Glomerular visceral epithelial cell (primary cell): Measurements from ENCODE around the gene YES1.
"Not testable (repeated sequence)": the region's sequence is repeated elsewhere in the genome, so short reads cannot be mapped to it uniquely, and the experiment has no call there.

Experiments
- DNase-seq: peaks from one replicate; pipeline ENCODE4 v3.0.0-alpha.2; 2016; ENCODE audit errors: extremely low spot score

The YES1 gene

DNA sequence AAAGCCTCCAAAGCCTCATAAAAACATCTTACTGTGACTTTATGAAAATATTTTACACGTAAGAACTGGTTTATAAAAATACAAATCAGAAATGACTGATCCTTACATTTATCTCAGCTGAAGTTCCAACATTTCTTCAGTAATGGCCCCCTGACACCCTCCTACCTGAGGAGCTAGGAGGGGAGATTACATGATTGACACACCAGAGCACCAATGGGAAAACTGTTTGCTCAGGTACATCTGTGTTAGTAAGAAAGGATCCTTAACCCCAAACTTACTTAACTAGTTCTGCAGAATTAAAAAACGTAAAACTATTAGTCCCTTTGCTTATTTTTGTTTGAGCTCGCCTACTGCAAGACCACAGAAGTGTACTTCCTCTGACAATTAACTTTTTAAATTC, 126.6 kb downstream of the YES1 start:
- DNase-seq = no peak

DNA sequence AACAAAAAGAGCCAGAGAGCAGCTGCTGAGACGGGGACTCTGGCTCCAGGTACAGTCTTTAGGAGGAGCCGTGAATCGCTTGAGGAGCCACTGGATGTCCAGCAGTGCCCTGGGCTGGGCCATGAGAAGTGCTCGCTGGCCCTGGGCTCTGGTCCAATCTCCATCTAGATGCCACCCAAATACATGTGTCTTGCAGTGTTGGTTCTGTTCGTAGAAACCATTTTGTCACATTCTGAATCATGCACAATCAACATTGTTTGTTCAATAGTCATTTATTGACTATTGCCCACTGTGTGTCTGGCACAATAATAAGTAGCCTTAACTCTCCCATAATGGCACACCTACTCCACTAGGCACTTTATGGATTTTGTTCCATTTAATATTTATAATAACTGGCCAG, 128.5 kb downstream of the YES1 start:
- no peak for DNase-seq

DNA sequence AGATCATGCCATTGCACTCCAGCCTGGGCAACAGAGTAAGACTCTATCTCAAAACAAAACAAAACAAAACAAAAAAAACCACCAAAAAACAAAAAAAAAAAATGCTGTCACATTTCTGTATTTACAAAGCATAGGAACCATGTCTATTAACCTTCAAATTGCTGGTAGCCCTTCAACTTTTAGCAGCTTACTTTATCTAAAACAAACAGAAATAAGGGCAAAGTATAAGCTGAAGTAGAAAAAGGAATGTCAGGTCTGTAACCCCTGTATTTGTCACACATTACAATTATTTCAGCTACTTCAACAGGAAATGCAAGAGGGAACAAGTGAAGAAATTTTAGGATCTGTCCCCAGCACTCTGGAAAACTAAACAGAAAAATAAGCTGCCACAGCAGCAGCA, 129.2 kb downstream of the YES1 start:
- no peak for DNase-seq

- DNase-seq = not testable (repeated sequence)
Measured at GRCh38 chr18:682416-682815, 129.6 kb downstream of the YES1 start.

DNA sequence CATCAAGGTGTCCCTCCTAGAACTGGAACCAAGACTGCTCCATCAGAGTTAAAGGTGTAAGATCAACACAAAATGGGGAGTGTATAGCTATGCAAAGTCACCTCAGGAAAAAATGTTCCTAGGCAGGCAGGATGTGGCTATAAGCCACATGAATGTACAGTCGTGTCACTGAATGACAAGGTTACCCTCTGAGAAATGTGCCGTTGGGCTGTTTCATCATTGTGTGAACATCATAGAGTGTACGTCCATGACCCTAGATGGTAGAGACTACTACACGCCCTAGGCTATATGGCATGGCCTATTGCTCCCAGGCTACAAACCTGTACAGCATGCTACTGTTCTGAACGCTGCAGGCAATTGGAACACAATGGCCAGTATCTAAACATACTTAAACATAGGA, 130.1 kb downstream of the YES1 start:
- no peak for DNase-seq

DNA sequence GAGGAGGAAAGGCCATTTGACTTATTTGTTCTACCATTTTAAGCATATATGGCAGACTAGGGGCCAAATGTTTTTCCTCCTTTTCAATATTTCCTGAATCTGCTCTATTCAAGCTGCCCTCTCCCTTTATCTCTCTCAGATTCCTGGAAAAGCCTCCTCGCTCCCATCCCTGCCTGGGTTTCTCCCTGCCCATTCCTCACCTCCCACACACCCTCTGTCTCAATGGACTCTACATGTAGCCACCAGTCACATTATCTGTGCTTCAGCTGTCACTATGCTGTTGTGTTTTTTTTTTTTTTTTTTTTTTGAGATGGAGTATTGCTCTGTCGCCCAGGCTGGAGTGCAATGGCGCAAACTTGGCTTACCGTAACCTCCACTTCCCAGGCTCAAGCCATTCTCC, 131.7 kb downstream of the YES1 start:
- no peak for DNase-seq

GRCh38 chr18:679516-679915, 132.5 kb downstream of the YES1 start:
- no peak for DNase-seq

DNA sequence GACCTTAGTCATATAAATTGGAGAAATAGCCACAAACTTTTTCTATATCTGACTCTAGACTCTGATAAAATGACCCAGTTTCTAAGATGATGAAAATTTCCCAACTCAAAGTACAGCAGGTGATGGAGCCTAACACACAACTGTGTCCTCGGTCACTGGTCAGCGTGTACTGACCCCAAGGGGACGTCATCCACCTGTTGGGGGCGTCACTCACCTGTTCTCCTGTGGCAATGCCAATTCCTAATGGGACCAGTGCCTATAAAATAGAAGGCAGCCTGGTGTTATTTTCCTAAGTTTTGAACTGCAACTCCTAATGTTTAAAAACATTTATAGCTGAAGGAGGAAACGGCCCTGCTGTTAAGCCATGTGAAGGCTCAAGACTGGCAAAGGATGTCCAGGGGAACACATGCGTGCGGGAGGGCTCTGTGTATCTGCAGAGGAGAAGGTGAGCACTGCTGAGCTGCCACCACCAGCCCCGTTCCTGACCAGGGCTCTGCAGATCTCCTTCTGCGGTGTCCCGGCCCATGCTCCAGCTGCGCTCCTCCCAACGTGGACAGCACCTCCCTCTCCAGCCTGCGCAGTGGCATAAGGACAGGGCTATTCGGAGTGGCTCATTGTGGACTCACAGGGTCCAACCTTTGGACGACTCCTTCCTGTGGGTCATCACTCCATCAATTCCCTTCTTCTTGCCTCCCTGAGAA, 133.4 kb downstream of the YES1 start:
- no peak for DNase-seq

DNA sequence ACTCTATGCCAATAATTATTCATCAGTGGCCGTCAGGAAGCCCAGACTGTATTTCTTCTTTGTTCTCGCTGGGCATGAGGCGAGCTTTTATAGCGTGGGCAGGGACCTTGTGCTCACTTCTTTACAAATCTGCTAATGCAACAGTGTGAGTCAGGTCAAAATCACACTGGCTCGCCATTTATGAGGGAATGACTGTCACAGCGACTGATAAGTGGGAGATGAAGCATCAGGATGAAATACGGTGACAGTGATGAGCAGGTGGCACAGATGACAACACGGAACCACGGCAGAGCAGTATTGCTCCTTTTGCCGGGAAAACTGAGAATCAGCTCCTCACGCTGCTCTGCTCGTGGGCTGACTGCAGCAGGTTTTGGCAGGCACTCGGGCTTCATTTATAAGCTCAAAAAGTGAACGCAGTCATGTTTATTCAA, 134.1 kb downstream of the YES1 start:
- no peak for DNase-seq

GRCh38 chr18:677145-677544, 134.9 kb downstream of the YES1 start:
- no peak for DNase-seq

DNA sequence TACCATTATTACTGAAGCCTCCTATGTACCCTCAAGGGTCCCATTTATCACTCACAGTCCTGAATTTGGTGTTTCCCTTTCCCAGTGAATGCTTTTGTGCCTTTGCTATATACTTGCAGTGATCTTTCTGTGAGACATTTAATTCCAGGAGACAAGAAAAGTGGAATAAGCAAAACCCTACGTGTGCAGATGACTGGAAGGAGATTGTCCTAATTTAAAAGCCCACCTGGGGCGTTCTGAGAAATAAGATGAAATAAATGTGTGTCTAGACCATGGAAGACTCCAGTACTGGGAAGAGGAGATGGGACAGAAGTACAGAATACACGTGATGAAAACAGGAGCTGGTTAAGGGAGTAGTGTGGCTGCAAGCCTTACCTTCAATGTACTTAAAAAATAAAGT, 135.3 kb downstream of the YES1 start:
- no peak for DNase-seq

GRCh38 chr18:676069-676468, 136.0 kb downstream of the YES1 start:
- no peak for DNase-seq

- no peak for DNase-seq
Measured at GRCh38 chr18:675307-675706, 136.7 kb downstream of the YES1 start.

DNA sequence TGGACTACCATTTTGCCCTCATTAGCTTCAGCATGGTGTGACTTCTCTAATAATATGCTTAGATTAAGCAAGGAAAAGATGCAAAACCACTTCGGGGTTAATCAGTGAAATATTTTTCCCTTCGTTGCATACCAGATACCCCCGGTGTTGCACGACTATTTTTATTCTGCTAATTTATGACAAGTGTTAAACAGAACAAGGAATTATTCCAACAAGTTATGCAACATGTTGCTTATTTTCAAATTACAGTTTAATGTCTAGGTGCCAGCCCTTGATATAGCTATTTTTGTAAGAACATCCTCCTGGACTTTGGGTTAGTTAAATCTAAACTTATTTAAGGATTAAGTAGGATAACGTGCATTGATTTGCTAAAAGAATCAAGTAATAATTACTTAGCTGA, 138.3 kb downstream of the YES1 start:
- no peak for DNase-seq

DNA sequence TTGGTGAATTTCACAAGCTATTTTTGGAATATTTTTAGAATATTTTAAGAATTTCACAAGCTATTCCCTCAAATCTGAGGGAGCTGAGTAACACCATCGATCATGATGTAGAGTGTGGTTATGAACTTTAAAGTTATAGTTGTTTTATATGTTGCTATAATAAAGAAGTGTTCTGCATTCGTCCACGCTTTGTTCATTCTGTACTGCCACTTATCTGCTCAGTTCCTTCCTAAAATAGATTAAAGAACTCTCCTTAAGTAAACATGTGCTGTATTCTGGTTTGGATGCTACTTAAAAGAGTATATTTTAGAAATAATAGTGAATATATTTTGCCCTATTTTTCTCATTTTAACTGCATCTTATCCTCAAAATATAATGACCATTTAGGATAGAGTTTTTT, 138.7 kb downstream of the YES1 start:
- no peak for DNase-seq
